ENCODE data around the gene FREM2. TPM values are rescaled to one million over a fixed set of nuclear protein-coding genes. Genes with fewer than 3 reads are reported as not detected.
A peak's percentile ranks its signal among the peaks of the same experiment; 100 is the strongest.

Gene FREM2
- total RNA-seq, 1 experiment from 2014 or later: 25.4 TPM

DNA sequence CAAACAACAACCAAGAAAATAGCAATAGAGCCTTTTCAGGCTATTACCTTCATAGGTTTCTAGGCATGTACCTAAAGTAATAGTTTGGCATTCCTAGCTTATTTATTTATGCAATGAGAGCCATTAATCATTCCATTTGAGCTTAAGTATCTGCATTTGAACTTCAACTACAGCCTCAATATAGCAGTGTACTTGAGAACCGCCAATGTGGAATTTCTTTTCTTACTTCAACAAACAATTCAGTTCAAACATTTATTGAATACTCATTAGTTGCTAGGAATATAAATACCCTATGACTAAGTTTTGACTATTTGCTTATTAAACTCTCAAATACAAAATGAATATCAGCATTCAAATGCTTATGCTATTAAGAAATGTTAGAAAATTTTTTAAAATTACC is 38.0 kb upstream of the FREM2 start:
- CTCF ChIA-PET: no interaction called here
- Mint-ChIP-seq H3K4me3 (ENCODE audit: low read depth, unreplicated experiment) (no peak overlapping the region), H3K27me3 (ENCODE audit: unreplicated experiment) (no peaks in the 10 kb centered on the region), H3K9me3 (ENCODE audit: low read depth, unreplicated experiment) (no peaks in the 10 kb centered on the region), H3K27ac (ENCODE audit: unreplicated experiment) (no peak overlapping the region), H3K36me3 (ENCODE audit: insufficient read depth, unreplicated experiment) (no peaks in the 10 kb centered on the region), H3K4me1 (ENCODE audit: low read depth, unreplicated experiment) (peaks cover 20% of the 10 kb centered on the region)
- intact Hi-C loops (cut with micrococcal nuclease; ENCODE audit: unreplicated experiment): no loop called here
- DNase-seq: no peak
- BruUV-seq (replicated peaks): no TSS peak
- TF ChIP-seq, protein P1, sequence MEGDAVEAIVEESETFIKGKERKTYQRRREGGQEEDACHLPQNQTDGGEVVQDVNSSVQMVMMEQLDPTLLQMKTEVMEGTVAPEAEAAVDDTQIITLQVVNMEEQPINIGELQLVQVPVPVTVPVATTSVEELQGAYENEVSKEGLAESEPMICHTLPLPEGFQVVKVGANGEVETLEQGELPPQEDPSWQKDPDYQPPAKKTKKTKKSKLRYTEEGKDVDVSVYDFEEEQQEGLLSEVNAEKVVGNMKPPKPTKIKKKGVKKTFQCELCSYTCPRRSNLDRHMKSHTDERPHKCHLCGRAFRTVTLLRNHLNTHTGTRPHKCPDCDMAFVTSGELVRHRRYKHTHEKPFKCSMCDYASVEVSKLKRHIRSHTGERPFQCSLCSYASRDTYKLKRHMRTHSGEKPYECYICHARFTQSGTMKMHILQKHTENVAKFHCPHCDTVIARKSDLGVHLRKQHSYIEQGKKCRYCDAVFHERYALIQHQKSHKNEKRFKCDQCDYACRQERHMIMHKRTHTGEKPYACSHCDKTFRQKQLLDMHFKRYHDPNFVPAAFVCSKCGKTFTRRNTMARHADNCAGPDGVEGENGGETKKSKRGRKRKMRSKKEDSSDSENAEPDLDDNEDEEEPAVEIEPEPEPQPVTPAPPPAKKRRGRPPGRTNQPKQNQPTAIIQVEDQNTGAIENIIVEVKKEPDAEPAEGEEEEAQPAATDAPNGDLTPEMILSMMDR (IDR thresholded peaks at IDR 0.05; ENCODE audit: unreplicated experiment): no peak

DNA sequence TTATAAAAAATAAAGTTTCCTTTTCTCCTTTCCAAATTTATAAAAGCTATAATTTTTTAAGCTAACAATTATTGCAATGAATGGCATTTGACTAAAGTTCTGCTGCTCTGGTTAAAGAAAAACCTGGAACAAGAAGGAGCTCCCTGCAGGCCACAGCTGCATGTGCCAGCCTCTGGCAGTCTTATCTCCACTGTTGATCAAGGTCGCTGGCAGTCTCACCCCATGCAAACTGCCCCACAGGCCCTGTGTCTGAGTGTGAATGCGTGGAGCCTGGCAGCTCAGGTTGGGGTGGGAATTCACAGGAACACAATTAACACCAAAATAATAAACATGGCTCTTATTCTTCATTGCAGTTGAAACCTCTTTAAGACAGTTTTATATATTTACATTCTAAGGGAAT is 30.2 kb upstream of the FREM2 start:
- intact Hi-C loops (cut with micrococcal nuclease; ENCODE audit: unreplicated experiment): no loop called here
- no peak overlapping the region for H3K4me3 Mint-ChIP-seq (ENCODE audit: low read depth, unreplicated experiment)
- H3K27ac Mint-ChIP-seq (ENCODE audit: unreplicated experiment): no peak overlapping the region
- CTCF ChIA-PET: interaction anchor here (1.0 kb wide), 1 partner anchor 20 kb away, joined by 3 read pairs; no protein-coding TSS in a partner anchor
- BruUV-seq (replicated peaks): no TSS peak
- no peaks in the 10 kb centered on the region for H3K27me3 Mint-ChIP-seq (ENCODE audit: unreplicated experiment)
- TF ChIP-seq, protein P1 (IDR thresholded peaks at IDR 0.05; ENCODE audit: unreplicated experiment): no peak
- H3K9me3 Mint-ChIP-seq (ENCODE audit: low read depth, unreplicated experiment): peaks cover 2% of the 10 kb centered on the region
- H3K36me3 Mint-ChIP-seq (ENCODE audit: insufficient read depth, unreplicated experiment): no peaks in the 10 kb centered on the region
- DNase-seq: peak; percentile 13
- peaks cover 42% of the 10 kb centered on the region for H3K4me1 Mint-ChIP-seq (ENCODE audit: low read depth, unreplicated experiment)

DNA sequence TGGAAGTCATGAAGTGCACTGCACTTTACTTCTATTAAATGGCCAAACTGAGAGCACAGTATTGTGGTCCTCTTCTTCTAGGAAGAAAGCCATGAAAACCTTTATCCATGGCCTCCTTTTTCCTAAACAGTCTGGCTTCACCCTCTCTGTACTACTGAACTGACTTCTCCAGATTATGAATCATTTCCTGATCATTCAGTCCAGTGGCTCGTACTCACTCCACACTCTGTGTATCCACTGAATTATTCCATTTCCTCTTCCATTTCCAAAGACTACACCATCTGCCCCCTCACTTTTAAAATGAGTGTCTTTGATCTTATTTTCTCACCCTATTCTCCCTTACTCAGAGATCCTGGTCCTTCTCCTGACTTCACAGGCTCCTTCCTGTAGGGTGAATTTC is 29.7 kb upstream of the FREM2 start:
- intact Hi-C loops (cut with micrococcal nuclease; ENCODE audit: unreplicated experiment): no loop called here
- peak overlapping the region; percentile 74 for H3K27ac Mint-ChIP-seq (ENCODE audit: unreplicated experiment)

DNA sequence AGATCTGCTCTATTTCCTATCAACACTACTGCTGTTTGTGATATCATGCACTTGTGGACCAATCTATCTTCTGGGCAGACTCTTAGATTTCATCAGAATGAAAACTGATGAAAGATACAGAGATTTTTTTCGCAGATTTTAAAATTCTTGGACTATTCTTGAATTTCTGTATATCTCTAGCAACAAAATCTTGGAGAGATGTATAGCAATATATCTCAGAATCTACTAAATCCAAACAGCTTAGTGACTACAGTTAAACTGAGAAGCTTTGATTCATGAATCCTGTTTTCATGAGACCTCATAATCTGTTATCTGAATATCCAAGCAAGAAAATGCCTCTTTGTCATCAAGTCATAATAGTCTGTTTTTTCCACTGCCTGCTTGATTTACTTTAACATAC is 28.0 kb upstream of the FREM2 start:
- peaks cover 42% of the 10 kb centered on the region for H3K4me1 Mint-ChIP-seq (ENCODE audit: low read depth, unreplicated experiment)

More for the DNA sequence above, 29.7 kb upstream of the FREM2 start:
- Mint-ChIP-seq H3K4me3 (ENCODE audit: low read depth, unreplicated experiment) (no peak overlapping the region), H3K36me3 (ENCODE audit: insufficient read depth, unreplicated experiment) (no peaks in the 10 kb centered on the region), H3K27me3 (ENCODE audit: unreplicated experiment) (no peaks in the 10 kb centered on the region), H3K4me1 (ENCODE audit: low read depth, unreplicated experiment) (peaks cover 42% of the 10 kb centered on the region), H3K9me3 (ENCODE audit: low read depth, unreplicated experiment) (peaks cover 2% of the 10 kb centered on the region)
- CTCF ChIA-PET: no interaction called here
- no peak for DNase-seq
- TF ChIP-seq, protein P1 (IDR thresholded peaks at IDR 0.05; ENCODE audit: unreplicated experiment): no peak
- BruUV-seq (replicated peaks): no TSS peak

More for the DNA sequence above, 28.0 kb upstream of the FREM2 start:
- no TSS peak for BruUV-seq (replicated peaks)
- no peak for DNase-seq
- no peak overlapping the region for H3K27ac Mint-ChIP-seq (ENCODE audit: unreplicated experiment)
- CTCF ChIA-PET: interaction anchor here (1.1 kb wide), 1 partner anchor 27 kb away, joined by 3 read pairs; no protein-coding TSS in a partner anchor
- TF ChIP-seq, protein P1 (IDR thresholded peaks at IDR 0.05; ENCODE audit: unreplicated experiment): no peak
- intact Hi-C loops (cut with micrococcal nuclease; ENCODE audit: unreplicated experiment): no loop called here
- peaks cover 2% of the 10 kb centered on the region for H3K9me3 Mint-ChIP-seq (ENCODE audit: low read depth, unreplicated experiment)
- H3K27me3 Mint-ChIP-seq (ENCODE audit: unreplicated experiment): no peaks in the 10 kb centered on the region
- H3K36me3 Mint-ChIP-seq (ENCODE audit: insufficient read depth, unreplicated experiment): no peaks in the 10 kb centered on the region
- H3K4me3 Mint-ChIP-seq (ENCODE audit: low read depth, unreplicated experiment): no peak overlapping the region
